Measurements from ENCODE around the gene RPGR. TPM values are rescaled to one million over a fixed set of nuclear protein-coding genes. Genes with fewer than 3 reads are reported as not detected.
A peak's percentile ranks its signal among the peaks of the same experiment; 100 is the strongest.

RPGR gene
- total and polyA plus RNA-seq, 9 of the 15 experiments (the other 6 are each of a cell fraction or from before 2014, with no cell fraction given): 2.1 to 7.9 (median 5.7) TPM

- ATAC-seq: no peak
- Histone ChIP-seq H3K9ac (ENCODE audit: insufficient read depth in 1 of 2, low read depth in 2 of 2, low read length in 2 of 2) (no peak overlapping the region), H3K27me3 (ENCODE audit: control insufficient read depth in 2 of 2, insufficient read depth in 2 of 2, low read length in 2 of 2) (no peaks in the 10 kb centered on the region), H3K9me3 (replicated peaks; ENCODE audit: control insufficient read depth, insufficient read depth, low read depth, low read length) (no peaks in the 10 kb centered on the region), H3K9me1 (ENCODE audit: control insufficient read depth, insufficient read depth, low read length) (no peaks in the 10 kb centered on the region), H3K79me2 (ENCODE audit: control insufficient read depth, insufficient read depth, low read length) (no peaks in the 10 kb centered on the region), H3K27ac (ENCODE audit: extremely low read depth, low read depth, low read length) (no peak overlapping the region), H3K36me3 (ENCODE audit: control insufficient read depth, insufficient read depth, low read length) (no peaks in the 10 kb centered on the region), H3K4me1 (replicated peaks in 1 of 2; ENCODE audit: control insufficient read depth in 2 of 2, insufficient read depth in 2 of 2, low read length in 2 of 2) (no peaks in the 10 kb centered on the region), H3K4me3 (no peak overlapping the region), H2AFZ (ENCODE audit: low read depth, low read length) (no peak overlapping the region), H4K20me1 (replicated peaks; ENCODE audit: control insufficient read depth, insufficient read depth, low read length) (no peaks in the 10 kb centered on the region), H3K4me2 (ENCODE audit: insufficient read depth, low read length) (no peak overlapping the region)
- 0% methylated on average over 3 of the region's 3 CpGs for WGBS (ENCODE audit: insufficient coverage, low coverage, missing lambda C conversion rate)
- CTCF ChIA-PET (ENCODE audit: low intra/inter-chr PET ratio): no interaction called here
- BruUV-seq (replicated peaks): no TSS peak
- no peak for DNase-seq (ENCODE audit: extremely low read depth in 1 of 4, low spot score in 3 of 4)
- FAIRE-seq: no peak
- POLR2A ChIA-PET: no interaction called here
- in situ Hi-C loops (cut with MboI): no loop called here
- intact Hi-C loops (cut with micrococcal nuclease): no loop called here
- TF ChIP-seq AFF4 (CRISPR knock-in tag; IDR thresholded peaks at IDR 0.05): no peak
- no peak for TF ChIP-seq ZFP1 (CRISPR knock-in tag; IDR thresholded peaks at IDR 0.05)
- TF ChIP-seq ATF3 (IDR thresholded peaks at IDR 0.05): 0 out of 2 replicates have a peak, but pooled peaks have one; percentile 26
- TF ChIP-seq ATF3 (CRISPR knock-in tag; conservative IDR thresholded peaks at IDR 0.05): no peak
- TF ChIP-seq HNRNPUL1 (IDR thresholded peaks at IDR 0.05; ENCODE audit: low read length): no peak
Measured at GRCh38 chrX:38351346-38351745, 24.0 kb upstream of the RPGR start.
